ENCODE measurements around the gene NOL11. TPM values are rescaled to one million over a fixed set of nuclear protein-coding genes. Genes with fewer than 3 reads are reported as not detected.

NOL11 gene
- total and polyA plus RNA-seq, 2 of the 8 experiments (the other 6 are each of a cell fraction or from before 2014, with no cell fraction given) = 58.0 to 97.2 TPM

GRCh38 chr17:67671493-67671892 lies 46.2 kb upstream of the NOL11 start:
- no peak overlapping the region for H2AFZ ChIP-seq (ENCODE audit: low read length)
- no peak overlapping the region for H4K91ac ChIP-seq (replicated peaks; ENCODE audit: insufficient read length, low read length)
- H3K14ac ChIP-seq (ENCODE audit: insufficient read length) = no peak overlapping the region
- H3K4me2 ChIP-seq (ENCODE audit: insufficient read depth in 1 of 2, low read depth in 2 of 2, low read length in 2 of 2) = no peak overlapping the region
- H2BK20ac ChIP-seq (ENCODE audit: low read length) = no peak overlapping the region
- ChIA-PET CTCF (ENCODE audit: partially characterized antibody) (interaction anchor here (0.9 to 1.3 kb wide), 3 partner anchors 67 to 196 kb away, joined by 3 read pairs; no protein-coding TSS in a partner anchor), POLR2A (ENCODE audit: partially characterized antibody) (no interaction called here)
- WGBS, 2 experiments (ENCODE audit: extremely low coverage in 1 of 2, insufficient coverage in 1 of 2, insufficient read length in 1 of 2, insufficient replicate concordance in 2 of 2, low coverage in 1 of 2, low lambda C conversion rate in 2 of 2, missing lambda C conversion rate in 1 of 2) = 89% methylated on average over 3 of the region's 3 CpGs; no CpG with 5 or more reads in 1 of the 2 experiments
- H3K27ac ChIP-seq (ENCODE audit: low read depth, low read length) = no peak overlapping the region
- H3K4ac ChIP-seq (replicated peaks; ENCODE audit: insufficient read length, low read depth, low read length) = no peak overlapping the region
- no peak overlapping the region for H2BK120ac ChIP-seq (replicated peaks; ENCODE audit: low read depth, low read length)
- H2AK5ac ChIP-seq (ENCODE audit: low read depth, low read length) = no peak overlapping the region
- H3K79me1 ChIP-seq (ENCODE audit: low read depth, low read length) = no peaks in the 10 kb centered on the region
- H3K18ac ChIP-seq (ENCODE audit: extremely low read depth, low read length) = no peak overlapping the region
- no peak overlapping the region for H3K23ac ChIP-seq (ENCODE audit: insufficient read length)
- H3K27me3 ChIP-seq (replicated peaks in 1 of 4; ENCODE audit: control insufficient read depth in 3 of 4, extremely low read depth in 1 of 4, insufficient read depth in 3 of 4, low read length in 3 of 4) = no peaks in the 10 kb centered on the region
- no peak overlapping the region for H3K4me3 ChIP-seq (ENCODE audit: extremely low read depth in 1 of 4, insufficient read depth in 2 of 4, low read depth in 3 of 4, low read length in 4 of 4)
- peaks cover 0 to 1% of the 10 kb centered on the region in 2 experiments for H4K20me1 ChIP-seq (replicated peaks in 1 of 2; ENCODE audit: control insufficient read depth in 1 of 2, insufficient read depth in 2 of 2, low read length in 2 of 2)
- H3K23me2 ChIP-seq (ENCODE audit: low read depth, low read length) = no peaks in the 10 kb centered on the region
- FAIRE-seq = no peak
- no peak for DNase-seq (ENCODE audit: low read depth in 1 of 2, low spot score in 2 of 2)
- H3K9me3 ChIP-seq (ENCODE audit: insufficient read depth in 2 of 2, low read depth in 1 of 2, low read length in 1 of 2) = peaks cover 0 to 3% of the 10 kb centered on the region in 2 experiments; a peak in 1 of 4 replicates
- no peak overlapping the region for H2BK12ac ChIP-seq (ENCODE audit: low read depth, low read length)
- H3K36me3 ChIP-seq (ENCODE audit: control insufficient read depth in 2 of 4, insufficient read depth in 4 of 4, low read length in 3 of 4) = peaks cover 0 to 4% (median 2%) of the 10 kb centered on the region in 4 experiments; a peak in 4 of 8 replicates
- no peak overlapping the region for H3K56ac ChIP-seq (replicated peaks; ENCODE audit: insufficient read length, low read depth, low read length)
- H2BK15ac ChIP-seq (ENCODE audit: low read length) = no peak overlapping the region
- no peak overlapping the region for H4K5ac ChIP-seq (ENCODE audit: insufficient read length, low read depth, low read length)
- H3K9ac ChIP-seq (replicated peaks in 1 of 4; ENCODE audit: extremely low read depth in 1 of 4, low read depth in 3 of 4, low read length in 3 of 4) = no peak overlapping the region
- no peaks in the 10 kb centered on the region for H3K79me2 ChIP-seq (ENCODE audit: control insufficient read depth in 1 of 2, insufficient read depth in 2 of 2, low read length in 2 of 2)
- no peak overlapping the region for H4K8ac ChIP-seq (ENCODE audit: extremely low read depth, insufficient read depth, low read length)
- no peaks in the 10 kb centered on the region for H3K4me1 ChIP-seq (replicated peaks in 1 of 4; ENCODE audit: control insufficient read depth in 3 of 4, insufficient read depth in 4 of 4, low read length in 3 of 4)
- no peak overlapping the region for H2BK5ac ChIP-seq (ENCODE audit: low read depth, low read length)
- TF ChIP-seq EP300 (IDR thresholded peaks at IDR 0.05; ENCODE audit: borderline replicate concordance in 1 of 2, low read depth in 2 of 2, low read length in 2 of 2) (no peak), EZH2 (IDR thresholded peaks at IDR 0.05; ENCODE audit: low read depth, low read length, severe bottlenecking) (no peak), TEAD4 (IDR thresholded peaks at IDR 0.05; ENCODE audit: low read depth, low read length) (no peak), POLR2A (IDR thresholded peaks at IDR 0.05; ENCODE audit: control extremely low read depth in 1 of 2, low read depth in 2 of 2, low read length in 2 of 2) (no peak), TAF1 (IDR thresholded peaks at IDR 0.05; ENCODE audit: low read depth, low read length) (no peak), ATF3 (IDR thresholded peaks at IDR 0.05; ENCODE audit: insufficient read depth, low read depth, low read length) (no peak), FOSL1 (IDR thresholded peaks at IDR 0.05; ENCODE audit: insufficient read depth, low read depth, low read length) (no peak), RNF2 (IDR thresholded peaks at IDR 0.05; ENCODE audit: borderline replicate concordance, low read depth, low read length, missing control alignments, poor library complexity, severe bottlenecking) (no peak), CEBPB (IDR thresholded peaks at IDR 0.05; ENCODE audit: low read depth, low read length) (no peak), YY1 (IDR thresholded peaks at IDR 0.05; ENCODE audit: low read depth, low read length) (no peak), HDAC6 (IDR thresholded peaks at IDR 0.05; ENCODE audit: low read depth, low read length) (no peak), KDM1A (IDR thresholded peaks at IDR 0.05; ENCODE audit: borderline replicate concordance, low read length) (no peak), RFX5 (IDR thresholded peaks at IDR 0.05; ENCODE audit: borderline replicate concordance, low read depth, low read length) (no peak), JUND (IDR thresholded peaks at IDR 0.05; ENCODE audit: low read length) (no peak)
